GM18507 (cell line): ENCODE measurements around the gene INPP5D.
"Not testable (repeated sequence)": the region's sequence is repeated elsewhere in the genome, so short reads cannot be mapped to it uniquely, and the experiment has no call there.

Experiments used
- DNase-seq: peaks from one replicate; pipeline ENCODE4 v3.0.0; 2011; ENCODE audit warnings: low read depth; ENCODE audit not compliant: insufficient read length; ENCODE audit errors: extremely low spot score
- FAIRE-seq: peaks from 2 replicates; lab custom pipeline; 2011; peaks lifted over from hg19 to GRCh38; lab: Jason Lieb, UNC

Gene INPP5D

DNA sequence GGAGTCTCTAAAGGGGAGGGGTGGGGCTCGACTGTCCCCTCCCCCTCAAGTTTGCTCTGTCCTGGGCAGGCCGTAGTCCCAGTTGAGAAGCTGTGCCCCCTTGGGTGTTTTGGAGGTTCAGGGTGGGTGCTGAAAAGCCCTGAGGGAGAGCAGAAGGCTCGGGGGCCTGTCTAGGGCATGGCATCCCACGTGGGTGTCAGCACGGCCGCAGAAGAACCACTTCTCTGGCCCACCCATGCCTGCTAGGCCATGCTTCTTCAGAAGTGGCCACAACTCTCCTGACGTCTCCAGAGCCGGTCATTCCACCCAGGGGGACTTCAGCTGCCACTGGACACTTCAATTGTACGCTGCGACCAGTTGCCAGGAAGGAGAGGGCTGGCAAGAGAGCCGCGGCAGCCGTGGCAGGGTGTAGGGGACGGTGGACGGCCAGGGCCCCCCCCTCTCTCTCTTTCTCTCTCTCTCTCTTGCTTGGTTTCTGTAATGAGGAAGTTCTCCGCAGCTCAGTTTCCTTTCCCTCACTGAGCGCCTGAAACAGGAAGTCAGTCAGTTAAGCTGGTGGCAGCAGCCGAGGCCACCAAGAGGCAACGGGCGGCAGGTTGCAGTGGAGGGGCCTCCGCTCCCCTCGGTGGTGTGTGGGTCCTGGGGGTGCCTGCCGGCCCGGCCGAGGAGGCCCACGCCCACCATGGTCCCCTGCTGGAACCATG lies at the start of gene INPP5D:
Gene INPP5D, plus strand, starts transcription at position 546 of the 704 bp plus-strand sequence. Its CDS starts 137 bp downstream, at position 683.
- peak; percentile 69 for DNase-seq
- FAIRE-seq: peak; percentile 96

DNA sequence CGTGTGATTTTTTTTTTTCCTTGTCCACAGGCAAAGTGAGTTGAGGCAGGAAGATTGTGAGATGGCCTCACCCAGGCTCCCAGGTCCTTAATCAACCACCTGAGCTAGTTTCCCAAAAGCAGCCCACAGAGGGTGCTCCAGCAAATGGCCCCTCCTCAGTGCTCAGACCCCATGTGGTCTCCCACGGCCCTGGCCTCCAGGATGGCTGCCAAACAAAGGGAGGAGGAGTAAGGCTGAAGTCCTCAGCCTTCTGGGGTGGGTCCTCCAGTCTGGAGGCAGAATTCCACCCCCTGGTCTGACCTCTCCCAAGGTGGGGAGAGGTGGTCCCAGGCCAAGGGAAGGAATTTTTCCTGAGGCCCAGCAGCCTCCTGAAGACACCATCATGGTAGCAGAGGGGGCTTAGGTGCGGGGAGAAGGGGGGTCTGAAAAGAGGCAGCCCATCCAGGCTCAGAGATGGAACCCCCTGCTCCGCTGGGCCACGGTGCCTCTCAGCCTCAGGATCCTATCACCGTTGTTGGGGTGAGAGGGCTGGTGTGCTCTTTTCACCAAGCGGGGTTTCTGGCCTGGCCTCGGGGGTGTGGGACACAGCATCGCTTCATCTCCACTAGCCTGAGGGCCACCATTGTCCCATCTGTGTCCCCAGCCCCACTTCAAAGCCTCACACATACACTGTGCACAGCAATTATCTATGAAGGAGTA lies 49.4 kb upstream of the INPP5D start:
- no peak for DNase-seq
- no peak for FAIRE-seq

DNA sequence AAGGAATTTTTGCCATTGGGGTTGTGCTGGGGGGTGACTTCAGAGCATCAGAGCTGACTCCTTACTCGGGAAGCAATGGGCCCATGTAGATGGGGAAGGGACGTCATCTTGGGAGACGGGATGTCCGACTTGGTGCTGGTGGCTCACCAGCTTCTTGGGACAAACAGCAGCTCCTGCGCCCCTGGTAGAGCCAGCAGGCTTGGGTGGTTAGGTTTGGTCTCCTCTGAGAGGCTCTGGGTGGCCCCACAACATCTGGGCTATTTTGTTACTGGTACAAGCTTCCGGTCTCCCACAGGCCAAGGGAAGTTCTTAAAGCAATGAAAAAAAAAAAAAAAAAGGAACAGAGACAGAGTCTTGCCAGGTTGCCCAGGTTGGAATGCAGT lies 48.9 kb upstream of the INPP5D start:
- DNase-seq (no peak), FAIRE-seq (no peak)

DNA sequence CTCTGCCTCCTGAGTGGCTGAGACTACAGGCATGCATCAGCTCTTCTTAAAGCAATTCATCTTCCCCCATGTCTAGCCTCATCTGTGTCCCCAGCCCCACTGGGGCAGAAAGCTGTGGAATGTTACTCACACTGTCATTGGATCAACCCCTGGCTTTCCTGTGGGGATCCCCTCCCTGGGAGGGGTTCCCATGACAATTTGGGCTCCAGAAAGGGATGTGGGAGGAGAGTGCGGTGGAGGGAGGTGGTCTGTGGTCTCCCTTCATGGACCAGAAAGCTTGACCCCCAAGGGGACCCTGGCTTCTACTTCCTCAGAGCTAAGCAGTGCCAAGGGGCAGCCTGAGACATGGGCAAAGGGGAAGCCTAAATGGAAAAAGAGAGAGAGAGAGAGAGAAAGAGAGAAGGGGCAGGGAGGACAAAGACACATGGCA lies 48.4 kb upstream of the INPP5D start:
- no peak for DNase-seq
- no peak for FAIRE-seq

DNA sequence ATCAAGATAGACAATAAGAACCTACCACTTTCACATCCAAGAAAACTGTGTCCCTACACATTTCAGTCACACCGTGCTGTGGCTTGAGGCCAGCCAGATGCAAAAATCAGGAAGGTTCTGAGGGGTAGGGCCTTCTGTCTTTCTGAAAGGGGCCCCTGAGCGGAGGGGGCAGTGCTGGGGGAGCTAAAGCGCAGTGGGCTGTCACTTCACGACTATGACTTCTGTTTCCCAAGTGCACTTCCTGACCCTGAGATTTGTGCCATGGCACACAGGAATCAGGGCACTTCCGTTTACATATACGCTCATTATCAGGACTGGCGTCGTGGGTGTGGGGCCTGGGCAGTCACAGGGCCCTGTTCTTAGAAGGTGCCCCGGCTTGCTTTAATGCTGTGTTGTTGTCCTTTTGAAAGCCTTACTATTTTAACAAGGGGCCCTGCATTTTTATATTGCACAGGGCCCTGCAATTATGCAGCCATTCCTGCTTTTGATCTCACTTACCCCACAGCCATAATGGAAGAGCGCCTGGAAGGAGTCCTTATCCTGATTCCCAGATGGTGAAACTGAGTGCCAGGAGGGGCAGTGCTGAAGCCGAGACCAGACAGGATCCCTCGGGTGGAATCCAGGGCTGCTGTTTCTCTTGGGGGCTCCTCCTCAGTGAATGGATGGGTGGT lies 47.7 kb upstream of the INPP5D start:
- FAIRE-seq: no peak

DNA sequence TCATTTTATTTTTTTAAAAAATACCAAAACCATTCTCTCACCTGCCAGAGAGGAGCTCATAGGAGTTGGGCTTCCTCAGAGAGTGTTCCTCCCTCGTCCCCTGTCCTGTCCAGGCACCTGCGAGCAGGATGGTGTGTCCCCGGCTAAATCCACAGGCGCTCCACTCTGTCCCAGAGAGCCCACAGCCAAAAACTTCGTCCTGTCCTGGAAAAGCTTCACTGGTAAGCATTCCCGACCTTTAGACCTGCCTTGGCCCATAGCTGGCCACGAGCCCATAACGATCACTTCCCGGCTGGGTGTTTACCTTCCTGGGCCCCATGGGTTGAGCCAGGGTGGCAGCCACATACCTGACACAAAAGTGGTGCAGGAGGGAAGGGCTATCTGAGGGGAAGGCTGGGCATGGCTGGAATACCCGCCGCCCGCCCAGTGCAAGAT lies 47.1 kb upstream of the INPP5D start, which contains the start of gene NGEF:
Gene NGEF, minus strand, starts transcription at position 230 of the 435 bp plus-strand sequence. CDS start 38,366 bp downstream, outside the sequence.
- DNase-seq (no peak), FAIRE-seq (no peak)

More for the DNA sequence above, 47.7 kb upstream of the INPP5D start:
- no peak for DNase-seq

DNA sequence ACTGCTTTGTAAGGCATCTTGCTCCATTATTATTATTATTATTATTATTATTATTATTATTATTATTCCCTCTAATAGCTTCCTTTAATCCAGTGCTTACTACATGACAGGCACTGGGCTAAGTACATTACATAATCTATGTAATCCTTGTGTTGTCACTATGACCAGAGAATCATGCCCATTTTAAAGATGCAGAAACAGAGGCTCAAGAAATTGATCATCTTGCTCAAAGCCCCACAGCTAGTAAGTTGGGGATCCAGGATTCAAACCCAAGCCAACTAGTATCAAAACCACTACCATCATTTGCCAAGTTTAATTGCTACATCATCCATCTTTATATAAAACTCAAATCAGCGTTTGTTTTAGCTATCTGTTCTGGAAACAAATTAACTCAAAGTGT lies 46.5 kb upstream of the INPP5D start:
- no peak for FAIRE-seq

DNA sequence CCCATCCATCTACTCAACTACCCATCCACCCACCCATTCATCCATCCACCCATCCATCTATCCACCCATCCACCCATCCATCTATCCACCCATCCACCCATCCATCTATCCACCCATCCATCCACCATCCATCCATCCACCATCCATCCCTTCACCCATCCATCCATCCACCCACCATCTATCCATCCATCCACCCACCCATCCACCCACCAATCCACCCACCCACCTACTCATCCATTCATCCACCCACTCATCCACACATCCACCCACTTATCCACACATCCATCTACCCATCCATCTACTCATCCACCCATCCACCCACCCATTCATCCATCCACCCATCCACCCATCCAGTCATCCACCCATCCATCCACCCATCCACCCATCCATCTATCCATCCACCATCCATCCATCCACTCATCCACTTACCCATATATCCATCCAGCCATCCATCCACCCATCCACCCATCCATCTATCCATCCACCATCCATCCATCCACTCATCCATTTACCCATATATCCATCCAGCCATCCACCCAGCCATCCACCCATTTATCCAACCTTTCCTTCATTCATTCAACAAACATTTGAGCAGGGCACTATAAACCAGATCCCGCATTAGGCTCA lies 45.0 kb upstream of the INPP5D start:
- DNase-seq (no peak), FAIRE-seq (no peak)

More for the DNA sequence above, 46.5 kb upstream of the INPP5D start:
- no peak for DNase-seq

DNA sequence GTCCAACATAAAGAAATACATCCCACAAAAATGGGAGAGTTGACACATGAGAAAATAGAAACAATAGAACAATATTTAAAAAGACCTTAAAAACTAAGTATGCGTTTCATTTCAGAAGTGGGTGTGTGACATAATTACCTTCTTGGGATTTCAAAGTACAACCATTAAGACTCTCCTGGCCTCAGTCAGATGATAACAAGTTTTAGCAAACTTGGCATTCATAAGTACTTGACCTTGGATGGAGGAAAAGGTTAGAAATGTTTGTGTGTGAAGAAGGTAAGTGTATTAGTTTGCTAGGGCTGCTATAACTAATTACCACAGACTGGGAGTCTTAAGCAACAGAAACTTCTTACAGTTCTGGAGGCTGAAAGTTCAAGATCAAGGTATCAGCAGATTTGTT lies 42.2 kb upstream of the INPP5D start:
- no peak for FAIRE-seq
- no peak for DNase-seq

DNA sequence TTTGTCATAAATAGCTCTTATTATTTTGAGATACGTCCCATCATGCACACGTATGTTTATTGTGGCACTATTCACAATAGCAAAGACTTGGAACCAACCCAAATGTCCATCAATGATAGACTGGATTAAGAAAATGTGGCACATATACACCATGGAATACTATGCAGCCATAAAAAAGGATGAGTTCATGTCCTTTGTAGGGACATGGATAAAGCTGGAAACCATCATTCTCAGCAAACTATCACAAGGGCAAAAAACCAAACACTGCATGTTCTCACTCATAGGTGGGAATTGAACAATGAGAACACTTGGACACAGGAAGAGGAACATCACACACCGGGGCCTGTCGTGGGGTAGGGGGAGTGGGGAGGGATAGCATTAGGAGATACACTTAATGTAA lies 40.5 kb upstream of the INPP5D start:
- not testable (repeated sequence) for FAIRE-seq, DNase-seq

DNA sequence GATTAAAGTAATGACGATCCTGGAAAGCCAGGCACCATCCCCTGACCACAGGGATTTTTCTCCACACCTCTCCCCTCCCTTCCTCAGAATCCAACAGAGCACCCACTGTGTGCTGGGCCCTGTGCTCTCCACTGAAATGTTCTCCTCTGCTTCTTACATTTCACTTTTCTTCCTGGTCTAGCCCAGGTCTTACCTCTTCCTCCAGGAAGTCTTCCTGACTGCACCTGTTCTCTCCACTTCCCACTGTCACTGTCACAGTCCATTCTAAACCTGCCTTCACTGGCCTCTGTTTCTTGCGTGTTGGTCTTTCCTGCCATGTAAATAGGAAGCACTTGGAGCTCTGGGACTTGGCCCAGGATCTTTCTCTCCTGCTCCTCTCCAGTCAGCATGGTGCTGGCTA lies 39.7 kb upstream of the INPP5D start:
- FAIRE-seq (no peak), DNase-seq (no peak)

DNA sequence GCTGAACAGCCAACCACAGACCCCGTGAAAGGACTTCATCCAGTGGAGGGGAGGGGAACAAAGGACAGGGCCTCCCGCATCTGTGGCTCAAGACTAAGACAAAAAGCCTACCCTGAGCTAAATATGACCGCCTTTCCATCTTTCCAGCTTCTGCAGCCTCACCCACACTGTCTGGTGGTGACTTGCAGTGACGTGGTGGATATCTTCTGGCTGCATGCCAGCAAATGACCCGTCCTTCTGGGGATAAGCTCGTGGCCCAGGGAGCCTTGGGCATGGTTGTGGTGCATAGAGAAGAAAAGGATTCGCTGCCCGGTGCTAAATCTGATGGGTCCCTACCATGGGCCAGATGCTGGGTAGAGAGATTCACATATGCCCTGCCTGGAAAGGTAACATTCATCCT lies 38.4 kb upstream of the INPP5D start:
- no peak for FAIRE-seq
- no peak for DNase-seq

DNA sequence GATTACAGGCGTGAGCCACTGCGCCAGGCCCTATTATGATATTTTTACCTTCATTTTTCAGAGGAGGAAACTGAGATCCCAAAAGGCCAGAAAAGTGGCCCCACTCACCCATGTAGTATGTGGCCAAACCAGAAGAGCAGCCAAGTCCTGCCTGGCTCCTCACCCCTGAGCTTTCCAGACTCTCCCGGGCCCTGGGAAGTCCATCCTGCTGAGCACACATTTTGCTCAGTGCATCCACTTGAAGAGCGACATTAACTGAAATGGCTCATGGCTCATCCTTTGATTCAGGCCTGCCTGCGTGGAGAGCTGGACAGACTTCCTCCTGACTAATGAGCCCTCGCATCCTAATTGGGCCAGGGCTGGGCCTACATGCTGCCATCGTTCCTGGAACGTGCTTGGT lies 37.6 kb upstream of the INPP5D start:
- no peak for FAIRE-seq
- no peak for DNase-seq

DNA sequence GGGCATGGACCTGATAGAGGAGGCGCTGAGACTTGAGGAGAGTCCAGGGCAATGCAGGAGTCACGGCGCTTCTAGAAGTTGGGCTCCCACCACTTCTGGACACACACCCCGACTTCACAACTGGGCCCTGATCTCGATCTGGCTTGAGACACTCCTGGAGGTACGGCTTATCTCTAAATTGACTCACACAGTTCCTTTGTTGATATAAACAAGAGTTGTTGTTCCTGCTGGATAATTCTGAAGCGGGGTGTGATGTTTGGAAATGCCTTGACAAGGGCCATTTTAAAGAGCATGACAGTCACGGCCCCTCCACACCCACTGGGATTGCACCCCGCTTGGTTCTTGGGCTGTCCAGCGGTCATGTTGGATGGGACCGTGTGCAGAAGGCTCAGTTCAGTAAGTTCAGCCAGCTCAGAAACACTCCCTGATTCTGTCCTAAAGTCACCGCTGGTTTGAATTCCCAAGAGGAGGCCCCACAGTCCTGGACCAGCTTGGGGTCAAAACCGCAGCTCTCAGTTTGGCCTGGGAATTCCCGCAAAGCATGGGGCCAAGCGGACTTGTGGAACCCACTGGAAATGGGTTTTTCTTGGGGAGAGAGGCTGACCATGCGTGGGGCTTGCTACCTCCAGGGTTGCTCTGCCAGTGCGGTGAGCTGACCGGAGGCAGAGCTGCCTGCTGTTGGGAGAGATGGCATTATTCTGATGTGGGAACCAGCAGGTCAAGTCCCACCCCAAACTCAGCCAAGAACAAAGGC lies 37.0 kb upstream of the INPP5D start:
- FAIRE-seq: no peak
- DNase-seq: no peak

DNA sequence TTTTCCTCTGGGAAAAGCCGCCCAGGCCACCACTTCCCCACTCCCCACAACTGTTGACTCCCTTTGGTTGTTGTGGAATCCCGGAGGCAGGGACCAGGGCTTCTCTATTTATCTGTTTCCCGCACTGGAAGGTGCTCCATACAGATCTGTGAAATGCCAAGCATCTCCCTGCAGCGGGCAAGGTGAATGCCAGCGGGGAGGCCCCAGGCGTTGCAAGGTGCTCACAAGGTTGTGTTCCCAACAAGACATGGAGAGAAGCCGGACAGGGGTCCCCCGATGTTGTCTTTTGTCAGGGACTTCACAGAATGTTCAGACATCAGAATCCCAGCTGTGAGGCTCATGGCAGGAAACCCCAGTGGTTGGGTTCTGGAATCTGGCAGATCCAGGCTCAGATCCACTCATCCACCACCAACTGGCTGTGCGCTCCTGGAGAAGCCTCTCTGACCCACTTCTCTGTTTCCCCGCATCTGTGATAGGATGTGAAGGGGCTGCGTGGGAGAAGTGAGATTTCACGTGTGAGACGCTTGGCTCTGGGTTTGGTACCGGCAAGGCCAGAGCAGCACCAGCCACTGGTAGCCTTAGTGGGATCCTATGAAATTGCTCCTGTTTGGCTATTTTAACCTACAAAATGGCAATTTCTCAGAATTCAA lies 36.3 kb upstream of the INPP5D start:
- no peak for DNase-seq
- no peak for FAIRE-seq

DNA sequence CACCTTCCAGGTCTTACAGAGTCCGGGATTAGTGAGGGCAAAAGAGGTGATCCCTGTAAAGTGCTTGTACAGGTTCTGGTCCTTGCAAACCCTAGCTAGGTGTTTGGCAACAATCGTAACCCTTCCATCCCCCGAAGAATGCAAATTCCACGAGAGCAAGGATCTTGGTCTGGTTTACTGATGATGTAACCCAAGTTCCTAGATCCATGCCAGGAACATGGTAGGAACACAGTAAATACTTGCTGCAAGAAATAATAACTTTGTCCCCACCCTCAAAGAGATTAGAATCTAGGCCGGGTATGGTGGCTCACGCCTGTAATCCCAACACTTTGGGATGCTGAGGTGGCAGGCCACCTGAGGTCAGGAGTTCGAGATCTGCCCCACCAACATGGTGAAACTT lies 34.4 kb upstream of the INPP5D start:
- FAIRE-seq (no peak), DNase-seq (no peak)

DNA sequence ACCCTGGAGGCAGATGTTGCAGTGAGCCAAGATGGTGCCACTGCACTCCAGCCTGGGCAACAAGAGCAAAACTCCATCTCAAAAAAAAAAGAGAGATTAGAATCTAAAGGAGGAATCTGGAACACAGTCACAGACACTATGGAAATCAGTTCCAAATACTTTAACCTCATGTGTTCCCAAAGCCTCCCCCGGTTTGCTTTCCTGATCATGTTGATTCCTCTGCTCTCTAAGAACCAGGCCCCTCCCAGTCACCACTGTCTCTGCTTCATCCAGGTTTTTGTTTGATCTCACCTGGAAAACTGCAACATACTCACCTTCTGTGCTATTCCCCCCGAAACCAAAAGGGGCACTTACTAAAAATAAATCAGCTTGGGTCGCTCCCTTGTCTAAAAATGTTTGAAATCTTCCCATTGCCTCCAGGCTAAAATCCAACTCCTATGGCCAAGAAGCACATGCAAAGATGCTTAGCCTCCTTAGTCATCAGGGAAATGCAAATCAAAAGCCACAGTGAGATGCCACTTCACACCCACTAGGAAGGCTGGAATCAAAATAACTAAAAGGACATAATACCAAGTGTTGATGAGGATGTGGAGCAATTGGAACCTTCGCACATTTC lies 33.8 kb upstream of the INPP5D start:
- no peak for DNase-seq
- FAIRE-seq: peak; percentile 18

DNA sequence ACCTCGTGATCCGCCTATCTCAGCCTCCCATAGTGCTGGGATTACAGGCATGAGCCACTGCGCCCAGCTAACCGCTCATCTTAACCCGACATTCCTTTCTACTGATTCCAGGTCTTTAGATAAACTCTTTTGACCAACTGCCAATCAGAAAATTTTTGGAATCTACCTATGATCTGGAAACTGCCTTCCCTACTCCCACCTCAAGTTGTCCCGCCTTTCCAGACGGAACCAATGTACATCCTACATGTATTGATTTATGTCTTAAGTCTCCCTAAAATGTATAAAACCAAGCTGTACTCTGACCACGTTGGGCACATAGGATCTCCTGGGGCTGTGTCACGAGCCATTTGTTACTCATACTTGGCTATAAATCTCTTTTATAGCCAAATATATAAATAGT lies 30.8 kb upstream of the INPP5D start:
- DNase-seq: no peak
- no peak for FAIRE-seq
